Measurements from ENCODE around the gene CACNG5. TPM values are rescaled to one million over a fixed set of nuclear protein-coding genes. Genes with fewer than 3 reads are reported as not detected.

Gene CACNG5
- polyA plus RNA-seq, 4 donors, result 0.06 TPM; not detected in 3

DNA sequence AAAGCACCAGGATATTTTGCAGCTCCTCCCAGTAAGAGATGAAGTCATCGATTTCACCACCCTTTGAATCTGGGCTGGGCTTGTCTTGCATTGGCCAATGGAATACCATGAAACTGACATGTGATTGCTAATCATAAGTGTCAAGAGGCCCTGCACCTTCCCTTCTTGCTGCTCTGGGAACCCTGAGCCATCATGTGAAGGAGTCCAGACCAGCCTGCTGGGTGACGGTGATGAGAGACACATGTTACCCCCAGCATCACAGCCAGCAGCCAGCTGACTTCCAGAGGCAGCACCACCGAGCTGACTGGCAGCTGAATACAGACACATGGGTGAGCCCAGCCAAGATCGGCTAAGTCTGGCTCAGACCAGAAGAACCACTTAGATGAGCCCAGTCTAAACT is 86.0 kb downstream of the CACNG5 start:
- peaks cover 0 to 9% of the 10 kb centered on the region in 2 donors for H3K9me3 ChIP-seq (ENCODE audit: control insufficient read depth in 2 of 2, insufficient read depth in 1 of 2, low read depth in 1 of 2, low read length in 1 of 2)
- no peak overlapping the region for H3K27ac ChIP-seq (ENCODE audit: low read depth in 1 of 3, low read length in 2 of 3)
- H3K27me3 ChIP-seq (ENCODE audit: control insufficient read depth in 3 of 3, insufficient read depth in 3 of 3, low read length in 3 of 3), result no peaks in the 10 kb centered on the region
- 81 to 86% (median 83%) methylated on average over 4 of the region's 4 CpGs for WGBS, 3 donors
- DNase-seq, result no peak
- H3K36me3 ChIP-seq (ENCODE audit: control insufficient read depth in 3 of 3, insufficient read depth in 2 of 3, low read depth in 1 of 3, low read length in 3 of 3), result no peaks in the 10 kb centered on the region
- no peaks in the 10 kb centered on the region for H3K4me1 ChIP-seq (ENCODE audit: control insufficient read depth in 3 of 3, insufficient read depth in 2 of 3, low read depth in 1 of 3, low read length in 2 of 3)
- H3K4me3 ChIP-seq (ENCODE audit: low read depth in 1 of 3, low read length in 3 of 3), result no peak overlapping the region
- FAIRE-seq, result no peak

DNA sequence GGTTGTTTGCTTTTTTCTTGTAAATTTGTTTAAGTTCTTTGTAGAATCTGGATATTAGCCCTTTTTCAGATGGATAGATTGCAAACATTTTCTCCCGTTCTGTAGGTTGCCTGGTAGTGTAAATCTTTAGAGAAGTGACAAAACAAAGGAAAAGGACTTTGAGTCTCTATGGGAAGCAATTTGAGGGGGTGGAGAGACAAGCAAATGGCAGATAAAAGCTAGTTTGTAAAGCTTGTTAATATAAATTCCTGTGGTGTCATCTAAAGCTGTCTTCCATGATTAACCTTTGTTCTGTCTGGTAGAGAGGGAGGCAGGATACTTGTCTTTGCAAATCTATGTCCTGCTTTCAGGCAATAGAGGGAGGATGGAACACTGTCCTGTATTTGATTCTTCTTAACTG is 89.0 kb downstream of the CACNG5 start:
- Histone ChIP-seq H3K9me3 (ENCODE audit: control insufficient read depth in 2 of 2, insufficient read depth in 1 of 2, low read depth in 1 of 2, low read length in 1 of 2) (peaks cover 0 to 9% of the 10 kb centered on the region in 2 donors), H3K4me1 (ENCODE audit: control insufficient read depth in 3 of 3, insufficient read depth in 2 of 3, low read depth in 1 of 3, low read length in 2 of 3) (no peaks in the 10 kb centered on the region), H3K36me3 (ENCODE audit: control insufficient read depth in 3 of 3, insufficient read depth in 2 of 3, low read depth in 1 of 3, low read length in 3 of 3) (no peaks in the 10 kb centered on the region), H3K27ac (ENCODE audit: low read depth in 1 of 3, low read length in 2 of 3) (no peak overlapping the region), H3K27me3 (ENCODE audit: control insufficient read depth in 3 of 3, insufficient read depth in 3 of 3, low read length in 3 of 3) (no peaks in the 10 kb centered on the region), H3K4me3 (ENCODE audit: low read depth in 1 of 3, low read length in 3 of 3) (no peak overlapping the region)
- no peak for DNase-seq
- 35 to 42% (median 40%) methylated on average over 1 of the region's 1 CpG for WGBS, 3 donors
- no peak for FAIRE-seq

- H3K27ac ChIP-seq (ENCODE audit: low read depth in 1 of 3, low read length in 2 of 3), result no peak overlapping the region
- no peaks in the 10 kb centered on the region for H3K4me1 ChIP-seq (ENCODE audit: control insufficient read depth in 3 of 3, insufficient read depth in 2 of 3, low read depth in 1 of 3, low read length in 2 of 3)
- no peak for FAIRE-seq
- no peak for DNase-seq
- 74 to 80% (median 78%) methylated on average over 8 of the region's 8 CpGs for WGBS, 3 donors
- H3K36me3 ChIP-seq (ENCODE audit: control insufficient read depth in 3 of 3, insufficient read depth in 2 of 3, low read depth in 1 of 3, low read length in 3 of 3), result no peaks in the 10 kb centered on the region
- H3K27me3 ChIP-seq (ENCODE audit: control insufficient read depth in 3 of 3, insufficient read depth in 3 of 3, low read length in 3 of 3), result no peaks in the 10 kb centered on the region
- no peak overlapping the region for H3K4me3 ChIP-seq (ENCODE audit: low read depth in 1 of 3, low read length in 3 of 3)
- H3K9me3 ChIP-seq (ENCODE audit: control insufficient read depth in 2 of 2, insufficient read depth in 1 of 2, low read depth in 1 of 2, low read length in 1 of 2), result peaks cover 0 to 8% of the 10 kb centered on the region in 2 donors
These were observed 91.0 kb downstream of the CACNG5 start for GRCh38 chr17:66925811-66926500.

- DNase-seq (no peak), FAIRE-seq (no peak)
- Histone ChIP-seq H3K36me3 (ENCODE audit: control insufficient read depth in 3 of 3, insufficient read depth in 2 of 3, low read depth in 1 of 3, low read length in 3 of 3) (no peaks in the 10 kb centered on the region), H3K4me1 (ENCODE audit: control insufficient read depth in 3 of 3, insufficient read depth in 2 of 3, low read depth in 1 of 3, low read length in 2 of 3) (no peaks in the 10 kb centered on the region), H3K27me3 (ENCODE audit: control insufficient read depth in 3 of 3, insufficient read depth in 3 of 3, low read length in 3 of 3) (peaks cover 0 to 2% (median 0%) of the 10 kb centered on the region in 3 donors), H3K4me3 (ENCODE audit: low read depth in 1 of 3, low read length in 3 of 3) (no peak overlapping the region), H3K9me3 (ENCODE audit: control insufficient read depth in 2 of 2, insufficient read depth in 1 of 2, low read depth in 1 of 2, low read length in 1 of 2) (no peaks in the 10 kb centered on the region), H3K27ac (ENCODE audit: low read depth in 1 of 3, low read length in 2 of 3) (no peak overlapping the region)
- WGBS, 3 donors, result 84 to 86% (median 85%) methylated on average over 5 of the region's 5 CpGs
These were observed 94.0 kb downstream of the CACNG5 start for GRCh38 chr17:66928949-66929348.

GRCh38 chr17:66929591-66929990 is 94.7 kb downstream of the CACNG5 start:
- DNase-seq (no peak), FAIRE-seq (no peak)
- WGBS, 3 donors, result 12 to 33% (median 31%) methylated on average over 1 of the region's 1 CpG
- Histone ChIP-seq H3K4me1 (ENCODE audit: control insufficient read depth in 3 of 3, insufficient read depth in 2 of 3, low read depth in 1 of 3, low read length in 2 of 3) (no peaks in the 10 kb centered on the region), H3K9me3 (ENCODE audit: control insufficient read depth in 2 of 2, insufficient read depth in 1 of 2, low read depth in 1 of 2, low read length in 1 of 2) (no peaks in the 10 kb centered on the region), H3K36me3 (ENCODE audit: control insufficient read depth in 3 of 3, insufficient read depth in 2 of 3, low read depth in 1 of 3, low read length in 3 of 3) (no peaks in the 10 kb centered on the region), H3K4me3 (ENCODE audit: low read depth in 1 of 3, low read length in 3 of 3) (no peak overlapping the region), H3K27ac (ENCODE audit: low read depth in 1 of 3, low read length in 2 of 3) (no peak overlapping the region), H3K27me3 (ENCODE audit: control insufficient read depth in 3 of 3, insufficient read depth in 3 of 3, low read length in 3 of 3) (peaks cover 0 to 2% (median 0%) of the 10 kb centered on the region in 3 donors)

GRCh38 chr17:66930933-66931332 is 96.0 kb downstream of the CACNG5 start:
- H3K4me3 ChIP-seq (ENCODE audit: low read depth in 1 of 3, low read length in 3 of 3), result no peak overlapping the region
- DNase-seq (peak in 1 of 2 donors; percentile 7), FAIRE-seq (no peak)
- H3K27me3 ChIP-seq (ENCODE audit: control insufficient read depth in 3 of 3, insufficient read depth in 3 of 3, low read length in 3 of 3), result peaks cover 0 to 2% (median 0%) of the 10 kb centered on the region in 3 donors
- H3K36me3 ChIP-seq (ENCODE audit: control insufficient read depth in 3 of 3, insufficient read depth in 2 of 3, low read depth in 1 of 3, low read length in 3 of 3), result no peaks in the 10 kb centered on the region
- no peaks in the 10 kb centered on the region for H3K4me1 ChIP-seq (ENCODE audit: control insufficient read depth in 3 of 3, insufficient read depth in 2 of 3, low read depth in 1 of 3, low read length in 2 of 3)
- WGBS, 3 donors, result 47 to 68% (median 55%) methylated on average over 3 of the region's 3 CpGs
- no peak overlapping the region for H3K27ac ChIP-seq (ENCODE audit: low read depth in 1 of 3, low read length in 2 of 3)
- no peaks in the 10 kb centered on the region for H3K9me3 ChIP-seq (ENCODE audit: control insufficient read depth in 2 of 2, insufficient read depth in 1 of 2, low read depth in 1 of 2, low read length in 1 of 2)

DNA sequence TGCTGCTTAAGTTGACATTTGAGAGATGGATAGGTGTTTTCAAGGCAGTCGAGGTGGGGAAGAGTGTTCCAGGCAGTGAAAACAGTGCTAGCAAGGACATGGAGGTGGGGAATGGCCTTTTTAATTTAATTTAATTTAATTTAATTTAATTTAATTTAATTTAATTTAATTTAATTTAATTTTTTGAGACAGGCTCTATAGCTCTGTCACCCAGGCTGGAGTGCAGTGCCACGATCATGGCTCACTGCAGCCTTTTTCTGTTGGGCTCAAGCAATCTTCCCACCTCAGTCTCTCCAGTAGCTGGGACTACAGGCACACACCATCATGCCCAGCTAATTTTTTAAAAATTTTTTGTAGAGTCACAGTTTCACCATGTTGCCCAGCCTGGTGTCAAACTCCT is 97.4 kb downstream of the CACNG5 start:
- FAIRE-seq (no peak), DNase-seq (no peak)
- 57 to 69% (median 59%) methylated on average over 2 of the region's 2 CpGs for WGBS, 3 donors
- no peaks in the 10 kb centered on the region for H3K36me3 ChIP-seq (ENCODE audit: control insufficient read depth in 3 of 3, insufficient read depth in 2 of 3, low read depth in 1 of 3, low read length in 3 of 3)
- no peak overlapping the region for H3K27ac ChIP-seq (ENCODE audit: low read depth in 1 of 3, low read length in 2 of 3)
- peaks cover 0 to 3% of the 10 kb centered on the region in 2 donors for H3K9me3 ChIP-seq (ENCODE audit: control insufficient read depth in 2 of 2, insufficient read depth in 1 of 2, low read depth in 1 of 2, low read length in 1 of 2)
- H3K4me3 ChIP-seq (ENCODE audit: low read depth in 1 of 3, low read length in 3 of 3), result no peak overlapping the region
- H3K4me1 ChIP-seq (ENCODE audit: control insufficient read depth in 3 of 3, insufficient read depth in 2 of 3, low read depth in 1 of 3, low read length in 2 of 3), result no peaks in the 10 kb centered on the region
- H3K27me3 ChIP-seq (ENCODE audit: control insufficient read depth in 3 of 3, insufficient read depth in 3 of 3, low read length in 3 of 3), result peaks cover 0 to 5% (median under 1%) of the 10 kb centered on the region in 3 donors

DNA sequence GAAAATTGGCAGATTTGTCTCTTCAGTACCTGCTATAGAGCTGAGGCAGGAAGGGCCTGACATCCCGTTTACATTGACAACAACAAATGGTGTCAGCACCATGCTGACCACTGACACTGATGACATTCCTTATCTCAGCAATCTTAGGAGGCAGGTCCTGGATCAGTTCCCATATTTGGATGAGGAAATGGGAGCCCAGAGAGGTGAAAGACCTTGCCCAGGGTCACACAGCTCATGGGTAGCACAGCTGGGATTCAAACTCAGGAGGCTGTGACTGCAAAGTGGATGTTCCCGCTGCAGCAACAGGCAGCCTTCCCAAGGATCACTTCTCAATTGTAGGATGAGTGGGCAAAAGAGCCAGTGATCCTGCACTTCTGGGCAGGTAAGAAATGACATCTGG is 99.1 kb downstream of the CACNG5 start:
- Histone ChIP-seq H3K27ac (ENCODE audit: low read depth in 1 of 3, low read length in 2 of 3) (no peak overlapping the region), H3K9me3 (ENCODE audit: control insufficient read depth in 2 of 2, insufficient read depth in 1 of 2, low read depth in 1 of 2, low read length in 1 of 2) (peaks cover 0 to 11% of the 10 kb centered on the region in 2 donors), H3K36me3 (ENCODE audit: control insufficient read depth in 3 of 3, insufficient read depth in 2 of 3, low read depth in 1 of 3, low read length in 3 of 3) (no peaks in the 10 kb centered on the region), H3K4me3 (ENCODE audit: low read depth in 1 of 3, low read length in 3 of 3) (no peak overlapping the region), H3K27me3 (ENCODE audit: control insufficient read depth in 3 of 3, insufficient read depth in 3 of 3, low read length in 3 of 3) (peaks cover 0 to 12% (median 3%) of the 10 kb centered on the region in 3 donors), H3K4me1 (ENCODE audit: control insufficient read depth in 3 of 3, insufficient read depth in 2 of 3, low read depth in 1 of 3, low read length in 2 of 3) (no peaks in the 10 kb centered on the region)
- DNase-seq (no peak), FAIRE-seq (no peak)
- WGBS, 3 donors, result 52 to 69% (median 58%) methylated on average over 2 of the region's 2 CpGs
